DMS 273 treated with DMSO at 0.1 percent for 48 hours (cell line): ENCODE data around the gene SLC35D1.
"Not testable (repeated sequence)": the region's sequence is repeated elsewhere in the genome, so short reads cannot be mapped to it uniquely, and the experiment has no call there.

Experiments used
- DNase-seq: peaks from one replicate; lab custom pipeline; 2025; lab: John Stamatoyannopoulos, UW

The SLC35D1 gene

DNA sequence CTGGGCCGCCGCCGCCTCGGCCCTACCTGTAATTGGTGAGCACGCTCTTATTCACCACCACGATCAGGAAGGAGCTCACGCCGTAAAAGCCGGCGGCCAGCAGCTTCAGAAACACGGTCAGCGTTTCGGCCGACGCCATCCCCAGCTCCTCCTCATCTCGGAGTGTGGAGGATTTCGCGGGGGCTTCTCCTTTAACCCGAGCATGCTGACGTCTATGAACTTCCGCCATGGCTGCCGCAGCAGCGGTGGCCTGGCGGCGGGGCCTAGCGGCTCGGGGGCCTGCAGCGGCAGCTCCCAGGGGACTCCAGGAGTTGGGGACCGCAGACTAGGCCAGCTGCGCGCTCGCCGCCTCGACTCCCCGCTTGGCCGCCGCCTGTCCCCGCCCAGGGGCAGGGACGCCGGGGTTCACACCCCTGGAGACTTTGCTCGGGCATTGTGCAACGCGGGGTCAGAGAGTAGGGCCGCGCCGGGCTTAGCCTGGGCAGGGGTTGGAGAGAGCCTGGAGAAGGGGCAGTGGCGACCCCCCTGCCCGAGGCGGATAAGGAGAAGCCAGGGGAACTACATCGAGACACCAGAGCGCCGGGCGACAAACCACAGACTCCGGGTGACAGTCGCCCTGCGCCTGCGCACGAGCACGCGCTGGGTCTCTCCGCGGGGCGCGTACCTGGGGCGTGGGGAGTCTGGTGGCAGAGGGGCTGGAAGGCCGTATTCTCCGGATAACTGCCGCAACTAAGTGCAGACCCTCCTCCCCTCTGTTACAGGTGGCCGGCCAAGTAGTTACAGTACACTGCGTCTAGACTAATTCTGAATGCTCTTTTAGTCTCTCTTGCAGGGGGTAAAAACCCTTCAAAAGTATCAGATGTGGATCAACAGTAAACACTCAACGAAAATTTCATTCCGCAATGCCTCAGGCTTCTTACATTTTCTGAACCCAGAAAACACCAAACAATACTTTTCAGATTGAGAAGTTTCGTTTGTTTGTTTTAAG is at the start of gene SLC35D1:
Gene SLC35D1, minus strand, starts transcription at position 364 of the 988 bp plus-strand sequence. Its CDS starts 135 bp downstream, at position 229.
- DNase-seq, result peak; percentile 40

DNA sequence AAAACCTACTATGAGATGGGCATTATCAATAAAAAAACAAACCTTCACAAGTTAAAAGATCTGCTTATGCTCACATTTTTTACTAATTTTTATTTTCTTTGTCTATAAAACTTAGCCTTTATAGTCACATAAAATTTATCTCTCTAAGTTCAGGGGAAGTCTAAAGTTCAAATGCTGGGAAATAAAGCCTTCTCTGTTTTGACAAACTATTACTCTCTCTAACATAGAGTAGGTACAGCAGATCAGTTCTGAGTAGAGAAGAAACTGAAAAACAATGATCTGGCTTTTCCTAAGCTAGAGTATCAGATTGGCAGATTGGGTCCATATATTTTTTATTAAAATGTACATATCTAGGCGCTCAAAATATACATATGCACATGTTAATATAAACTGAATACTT is 49.6 kb upstream of the SLC35D1 start:
- DNase-seq, result no peak

DNA sequence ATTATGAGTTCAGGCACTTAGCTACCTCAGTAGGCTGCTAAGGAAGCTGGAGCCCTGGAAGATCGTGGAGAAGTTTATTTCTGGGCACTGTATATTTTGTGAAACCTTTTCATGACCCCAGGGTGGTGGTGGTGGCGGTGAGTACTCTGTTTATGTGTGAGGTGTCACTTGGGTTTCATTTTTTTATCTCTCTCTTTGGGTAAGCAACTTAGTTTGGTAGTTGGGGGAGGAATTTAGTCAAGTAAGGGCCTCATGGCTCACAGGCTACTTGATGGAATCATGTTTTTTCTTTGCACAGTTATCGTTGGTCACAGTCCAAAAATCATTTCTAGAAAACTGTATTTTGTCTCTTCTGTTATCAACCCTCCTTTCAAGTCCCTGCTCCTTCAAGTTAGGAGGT is 46.9 kb upstream of the SLC35D1 start:
- no peak for DNase-seq

- DNase-seq, result no peak
Observed at GRCh38 chr1:67097305-67097704, 43.4 kb upstream of the SLC35D1 start.

GRCh38 chr1:67094191-67094590 is 40.2 kb upstream of the SLC35D1 start:
- no peak for DNase-seq

DNA sequence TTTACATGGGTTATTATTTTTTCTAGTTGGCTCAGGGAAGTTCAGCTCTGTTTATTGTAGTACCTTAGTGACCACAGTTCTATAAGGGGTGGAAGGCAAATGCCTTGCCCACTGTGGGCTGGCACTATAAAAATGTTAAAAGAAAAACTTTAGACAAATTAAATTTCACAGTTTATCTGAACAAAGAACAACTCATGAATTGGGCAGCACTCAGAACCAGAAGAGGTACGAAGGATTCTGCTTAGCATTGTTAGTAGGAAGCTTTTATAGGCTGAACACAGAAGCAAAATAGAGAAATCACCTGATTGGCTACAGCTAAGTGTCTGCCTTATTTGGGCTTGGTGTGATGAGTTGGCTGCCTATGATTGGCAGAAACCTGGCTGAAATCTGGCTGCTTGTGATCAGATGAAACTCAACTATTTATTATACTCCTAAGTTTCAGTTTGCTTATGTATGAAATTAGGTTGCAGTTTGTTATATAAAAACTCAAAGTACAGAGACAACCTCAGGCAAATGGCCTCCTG is 35.8 kb upstream of the SLC35D1 start:
- DNase-seq, result no peak

DNA sequence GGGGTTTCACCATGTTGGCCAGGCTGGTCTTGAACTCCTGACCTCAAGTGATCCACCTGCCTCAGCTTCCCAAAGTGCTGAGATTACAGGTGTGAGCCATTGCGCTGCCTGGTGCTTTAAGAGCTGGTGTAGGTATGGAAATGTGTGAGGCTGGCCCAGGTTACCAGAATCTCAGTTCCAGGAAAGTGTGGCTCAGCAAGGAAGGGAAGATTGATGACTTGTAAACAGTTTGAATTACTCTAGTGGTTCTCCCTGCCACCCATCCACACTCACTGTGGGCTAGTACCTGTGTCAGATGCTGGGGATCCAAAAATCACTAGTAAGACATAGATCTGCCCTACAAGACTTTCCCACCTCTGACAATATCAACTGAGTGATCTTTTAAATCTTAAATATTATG is 34.5 kb upstream of the SLC35D1 start:
- DNase-seq, result no peak

DNA sequence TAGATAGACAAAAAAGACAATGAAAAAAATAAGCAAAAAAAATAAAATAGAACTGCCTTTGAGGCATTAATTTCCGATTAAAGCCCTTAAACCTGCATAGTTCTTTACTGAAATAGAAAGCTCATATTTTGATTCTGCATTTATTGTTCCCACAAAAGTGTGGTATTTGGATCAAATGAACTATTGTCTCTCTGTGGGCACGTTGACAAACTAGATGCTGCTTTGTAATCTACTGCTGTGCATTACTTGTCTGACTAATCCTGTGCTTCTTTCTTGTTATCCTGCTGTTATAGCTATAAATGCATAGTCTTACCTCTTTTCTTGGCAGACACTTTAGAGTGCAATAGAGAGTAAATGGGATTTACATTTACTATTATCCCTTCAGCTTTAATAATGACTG is 31.4 kb upstream of the SLC35D1 start:
- no peak for DNase-seq

GRCh38 chr1:67084765-67085318 is 30.9 kb upstream of the SLC35D1 start:
- no peak for DNase-seq

GRCh38 chr1:67078291-67078690 is 24.3 kb upstream of the SLC35D1 start:
- DNase-seq, result no peak

DNA sequence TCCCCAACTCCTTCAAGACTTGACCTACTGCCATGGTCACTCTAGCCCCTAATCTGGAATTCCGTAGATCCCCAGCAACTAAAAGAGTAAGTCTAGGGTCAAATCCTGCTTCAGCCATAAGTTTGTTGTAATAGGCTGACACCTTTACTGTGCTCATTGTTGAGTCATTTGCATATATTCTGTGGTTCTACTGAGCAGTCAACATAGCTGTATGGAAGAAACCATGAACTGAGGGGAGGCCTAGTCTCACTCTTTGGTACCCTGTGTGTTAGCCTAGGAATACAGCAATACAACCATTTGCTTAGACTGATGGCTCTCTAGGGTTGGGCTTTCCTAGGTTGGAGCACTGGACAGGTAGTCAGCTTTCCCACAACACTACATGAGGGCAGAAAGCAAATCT is 23.6 kb upstream of the SLC35D1 start:
- no peak for DNase-seq

DNA sequence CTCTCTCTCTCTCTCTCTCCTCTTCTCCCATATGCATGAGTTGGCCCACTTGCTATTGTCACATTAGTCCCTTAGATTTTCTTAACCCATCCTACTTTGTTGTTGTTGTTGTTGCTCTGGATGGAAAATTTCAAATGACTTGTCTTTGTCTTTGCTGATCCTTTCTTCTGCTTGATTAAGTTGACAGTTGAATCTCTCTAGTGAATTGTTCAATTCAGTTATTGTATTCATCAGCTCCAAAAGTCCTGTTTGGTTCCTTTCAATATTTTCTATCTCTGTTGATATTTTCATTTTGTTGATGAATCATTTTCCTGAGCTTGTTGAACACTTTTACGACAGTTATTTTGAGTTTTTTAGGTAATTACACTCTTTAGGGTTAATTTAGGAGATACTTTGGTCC is 18.8 kb upstream of the SLC35D1 start:
- DNase-seq, result no peak

DNA sequence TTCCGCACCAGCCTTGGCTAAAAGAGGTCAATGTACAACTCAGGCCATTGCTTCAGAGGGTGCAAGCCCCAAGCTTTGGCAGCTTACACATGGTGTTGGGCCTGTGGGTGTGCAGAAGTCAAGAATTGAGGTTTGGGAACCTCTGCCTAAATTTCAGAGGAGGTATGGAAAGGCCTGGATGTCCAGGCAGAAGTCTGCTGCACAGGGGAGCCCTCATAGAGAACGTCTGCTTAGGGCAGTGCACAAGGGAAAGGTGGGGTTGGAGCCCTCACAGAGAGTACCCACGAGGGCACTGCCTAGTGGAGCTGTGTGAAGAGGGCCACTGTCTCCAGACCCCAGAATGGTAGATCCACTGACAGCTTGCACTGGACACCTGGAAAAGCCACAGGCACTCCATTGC is 13.7 kb upstream of the SLC35D1 start:
- DNase-seq, result not testable (repeated sequence)

- no peak for DNase-seq
Observed at GRCh38 chr1:67062412-67062811, 8.5 kb upstream of the SLC35D1 start.

- DNase-seq, result no peak
Observed at GRCh38 chr1:67061266-67061665, 7.3 kb upstream of the SLC35D1 start.

DNA sequence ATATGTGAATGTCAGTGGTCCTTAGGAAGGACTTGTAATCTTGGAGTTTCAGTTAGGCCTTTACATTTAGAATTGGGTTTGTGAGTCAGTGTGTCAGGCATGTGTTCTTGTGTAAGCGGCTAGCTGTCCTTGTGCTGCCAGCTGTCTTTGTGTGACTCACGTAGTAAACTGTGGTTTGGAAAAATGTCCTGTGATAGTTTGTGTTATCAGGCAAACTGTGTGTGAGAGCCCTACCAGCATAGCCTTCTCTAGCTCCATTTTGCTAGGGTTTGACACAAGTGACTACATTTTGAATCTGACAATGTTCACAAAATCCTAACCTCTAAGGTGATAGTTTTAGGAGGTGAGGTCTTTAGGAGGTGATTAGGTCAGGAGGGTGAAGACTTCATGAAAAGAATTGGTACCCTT is 6.9 kb upstream of the SLC35D1 start:
- DNase-seq, result no peak

GRCh38 chr1:67059346-67059745 is 5.4 kb upstream of the SLC35D1 start:
- no peak for DNase-seq

DNA sequence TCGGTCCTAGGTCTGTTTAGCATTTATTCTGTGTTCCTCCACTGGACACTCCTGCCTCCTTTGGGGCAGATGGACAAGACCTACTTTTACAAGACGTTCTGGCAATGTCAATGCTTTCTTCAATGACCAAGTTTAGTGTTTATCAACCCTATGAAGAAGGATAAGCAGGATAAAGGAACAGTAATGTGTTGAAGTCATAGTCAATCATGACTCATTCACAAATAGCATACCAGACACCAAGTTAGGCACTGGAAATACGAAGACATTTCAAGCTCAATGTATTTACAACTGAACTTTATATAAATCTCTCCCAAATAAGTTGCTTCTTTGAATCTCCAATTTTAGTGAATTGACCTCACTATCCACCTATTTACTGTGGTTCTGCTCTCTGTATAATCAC is 4.8 kb upstream of the SLC35D1 start:
- no peak for DNase-seq

DNA sequence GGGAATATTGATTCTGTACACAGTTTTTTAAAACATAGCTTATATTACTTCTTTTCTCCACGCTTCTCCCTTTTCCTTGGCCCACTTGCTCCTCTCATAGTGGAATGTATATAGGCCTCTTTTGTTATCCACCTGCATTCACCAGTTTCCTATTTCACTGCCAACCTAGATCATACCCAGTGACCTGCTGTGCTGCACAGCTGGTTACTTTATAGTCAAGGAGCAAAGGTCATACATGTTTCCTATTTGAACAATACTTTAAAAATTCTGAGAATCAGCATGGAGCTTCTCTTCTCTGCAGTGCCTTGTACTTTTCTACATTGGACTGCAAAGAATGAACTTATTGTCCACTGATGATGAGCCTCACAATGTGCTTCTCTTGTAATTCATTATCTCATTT is 4.3 kb upstream of the SLC35D1 start:
- DNase-seq, result no peak

DNA sequence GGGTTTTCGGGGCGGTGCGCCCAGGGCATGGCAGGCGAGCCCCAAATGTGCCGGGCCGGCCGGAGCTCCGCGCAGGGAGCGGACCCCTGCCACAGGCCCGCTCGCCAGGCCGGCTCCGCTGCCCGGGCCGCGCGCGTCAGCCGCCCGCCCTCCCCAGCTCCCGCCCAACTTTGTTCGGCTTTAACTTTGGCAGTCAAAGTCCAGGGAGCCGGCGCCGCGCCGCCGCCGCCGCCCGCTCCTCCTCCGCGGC is 488 bp downstream of the SLC35D1 start:
- no peak for DNase-seq

GRCh38 chr1:67052741-67053534 is 1.0 kb downstream of the SLC35D1 start:
- DNase-seq, result no peak

GRCh38 chr1:67051196-67051595 is 2.8 kb downstream of the SLC35D1 start:
- no peak for DNase-seq
